Hematopoietic multipotent progenitor cell treated with erythropoietin and hydrocortisone succinate and interleukin-3 and kit ligand, for 17 days (in vitro differentiated cells): ENCODE results near the gene DDAH1.
"Not testable (repeated sequence)": the region's sequence is repeated elsewhere in the genome, so short reads cannot be mapped to it uniquely, and the experiment has no call there.

Experiments used
- DNase-seq: peaks from one replicate; pipeline ENCODE4 v3.0.0-alpha.2; 2015; ENCODE audit warnings: low spot score

DDAH1 gene

DNA sequence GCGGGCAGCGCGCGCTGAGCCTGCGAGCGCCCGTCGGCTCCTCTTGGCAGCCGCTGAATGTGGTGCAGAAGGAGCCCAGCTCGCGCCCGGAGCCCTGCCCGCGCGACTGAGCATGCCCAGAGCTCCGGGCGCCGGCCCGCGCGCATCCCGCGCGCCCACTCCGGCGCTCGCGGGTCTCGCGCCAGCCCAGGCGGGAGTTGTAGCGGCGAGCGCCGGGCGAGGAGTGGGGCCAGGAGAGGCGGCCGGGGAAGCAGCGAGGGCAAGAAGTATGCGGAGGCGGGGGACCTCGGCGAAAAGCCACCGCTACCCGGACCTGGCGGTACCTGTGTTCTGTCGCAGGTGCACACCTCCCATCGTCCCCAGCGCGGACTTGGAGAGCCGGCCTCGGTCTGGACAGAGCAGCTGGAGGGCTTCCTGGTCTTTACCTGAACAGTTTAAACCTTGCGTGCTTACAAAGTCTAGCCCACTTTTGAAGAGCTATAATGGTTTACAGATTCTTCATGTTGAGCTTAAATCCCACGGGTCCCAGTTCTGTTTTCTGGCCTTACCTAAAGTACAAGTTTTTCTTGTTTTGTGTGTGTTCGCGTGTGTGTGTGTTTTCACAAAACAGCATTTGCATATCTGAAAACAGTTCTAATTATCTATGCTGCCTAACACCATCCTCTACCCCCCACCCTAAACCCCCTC lies at the start of gene DDAH1:
Gene DDAH1 (minus strand): TSS at position 61 of the 687 bp plus-strand sequence. CDS start 114 bp downstream, outside the sequence.
- no peak for DNase-seq

DNA sequence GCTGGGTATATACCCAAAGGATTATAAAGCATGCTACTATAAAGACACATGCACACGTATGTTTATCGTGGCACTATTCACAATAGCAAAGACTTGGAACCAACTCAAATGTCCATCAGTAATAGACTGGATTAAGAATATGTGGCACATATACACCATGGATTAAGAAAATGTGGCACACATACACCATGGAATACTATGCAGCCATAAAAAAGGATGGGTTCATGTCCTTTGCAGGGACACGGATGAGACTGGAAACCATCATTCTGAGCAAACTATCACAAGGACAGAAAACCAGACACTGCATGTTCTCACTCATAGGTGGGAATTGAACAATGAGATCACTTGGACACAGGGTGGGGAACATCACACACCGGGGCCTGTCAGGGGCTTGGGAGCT lies 49.0 kb upstream of the DDAH1 start:
- DNase-seq, result not testable (repeated sequence)

DNA sequence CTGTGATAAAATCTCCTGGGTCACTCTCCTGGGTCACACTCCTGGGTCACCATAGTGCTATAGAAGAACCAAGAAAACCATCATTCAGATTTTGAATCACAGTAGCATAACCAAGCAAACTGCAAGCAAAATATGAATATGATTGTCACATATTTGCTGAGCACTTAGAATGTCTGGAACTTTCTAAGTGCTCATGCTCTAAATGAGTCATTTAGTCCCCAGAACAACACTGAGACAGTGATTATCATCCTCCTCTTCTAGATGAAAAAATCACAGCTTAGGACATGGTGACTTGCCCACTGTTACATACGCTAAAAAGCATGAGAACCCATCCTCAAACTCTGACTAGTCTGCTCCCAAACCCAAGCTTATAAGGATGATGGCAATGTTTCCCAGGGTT lies 39.5 kb upstream of the DDAH1 start:
- no peak for DNase-seq

DNA sequence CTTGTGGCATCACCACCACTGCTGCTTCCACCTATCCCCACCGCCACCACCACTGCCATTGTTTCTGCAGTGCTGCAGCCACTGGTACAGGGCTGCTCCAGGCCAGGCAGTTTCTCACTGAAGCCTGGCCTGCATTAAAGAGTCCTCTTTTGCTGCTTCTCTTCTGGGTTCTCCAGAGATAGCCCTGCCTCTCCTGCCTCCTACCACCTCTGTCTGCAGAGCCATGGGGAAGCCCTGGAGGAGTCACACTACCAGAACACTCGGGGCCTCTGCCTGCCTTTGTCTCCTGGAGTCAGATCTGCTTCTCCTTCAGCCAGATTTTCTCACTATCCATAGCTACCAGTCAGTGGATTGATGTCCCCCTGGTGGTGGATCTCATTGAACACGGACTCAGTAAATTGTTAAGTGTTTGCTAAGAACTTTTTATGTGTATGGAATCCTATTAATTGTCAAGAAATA lies 37.7 kb upstream of the DDAH1 start:
- no peak for DNase-seq

DNA sequence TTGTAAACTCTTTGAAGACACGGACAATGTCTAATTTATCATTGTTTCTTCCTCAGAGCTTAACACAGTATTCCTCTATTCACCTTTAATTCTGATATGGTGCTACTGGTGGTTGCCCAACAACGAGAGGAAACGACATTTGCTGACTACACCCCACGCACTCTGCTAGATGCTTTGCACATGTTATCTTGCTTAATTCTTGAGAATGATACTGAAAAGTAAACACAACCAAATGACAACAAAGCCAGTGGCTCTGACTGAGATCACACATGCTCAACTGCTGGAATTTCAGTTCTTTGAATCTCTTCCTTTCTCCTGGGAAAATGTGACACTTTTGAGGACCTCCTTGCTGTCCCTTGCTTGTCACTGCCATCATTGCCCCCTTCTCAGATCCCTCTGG lies 37.2 kb upstream of the DDAH1 start:
- DNase-seq, result no peak

GRCh38 chr1:85501355-85501898 lies 36.5 kb upstream of the DDAH1 start:
- DNase-seq, result no peak

DNA sequence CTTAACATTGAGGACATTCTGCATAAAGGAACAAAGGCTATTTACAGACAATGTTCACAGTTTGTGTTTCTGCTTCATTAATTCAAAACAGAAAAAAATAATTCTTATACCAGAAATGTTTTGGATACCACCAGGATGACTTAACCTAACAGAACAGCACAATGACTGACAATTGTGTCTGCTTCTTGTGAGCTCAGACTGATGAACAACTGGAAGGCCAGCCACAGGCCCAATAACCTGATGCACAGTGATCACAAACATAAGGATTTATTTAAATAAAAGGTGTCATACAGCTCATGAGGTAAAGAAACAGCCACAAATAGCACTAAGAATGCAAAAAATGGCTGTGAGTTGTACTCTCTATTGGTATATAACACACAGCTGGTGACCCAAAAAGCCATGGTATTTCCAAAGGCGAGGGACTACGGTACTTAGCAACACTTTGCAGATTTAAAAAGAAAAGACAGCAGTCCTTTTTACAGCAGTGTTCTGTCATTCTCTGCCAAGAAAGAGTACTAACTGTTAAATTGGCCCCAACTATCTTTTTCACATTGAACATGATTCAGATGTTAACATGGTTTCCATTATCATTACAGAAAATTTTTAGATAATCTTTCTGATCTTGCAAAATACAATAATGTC lies 32.1 kb upstream of the DDAH1 start:
- no peak for DNase-seq

GRCh38 chr1:85495556-85495955 lies 30.6 kb upstream of the DDAH1 start:
- DNase-seq, result no peak

DNA sequence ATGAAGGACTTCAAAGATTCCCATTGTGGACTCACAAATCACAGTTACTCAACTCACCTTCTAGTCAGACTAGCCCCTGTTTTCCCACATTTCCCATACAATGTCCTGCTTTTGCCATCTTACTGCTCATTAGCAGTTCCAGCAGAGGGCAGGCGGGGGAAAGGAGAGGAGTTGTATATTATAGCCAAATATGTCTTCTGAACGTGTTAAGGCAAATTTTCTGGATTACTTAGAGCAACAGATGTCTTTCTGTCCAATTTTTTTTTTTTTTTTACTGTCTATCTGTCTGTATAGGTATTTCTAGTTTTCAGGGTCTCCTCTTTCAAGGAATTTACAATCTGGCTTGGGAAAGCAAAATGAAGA lies 29.9 kb upstream of the DDAH1 start:
- no peak for DNase-seq

- no peak for DNase-seq
Observed at GRCh38 chr1:85494074-85494903, 29.3 kb upstream of the DDAH1 start.

- DNase-seq, result no peak
Observed at GRCh38 chr1:85490270-85490985, 25.5 kb upstream of the DDAH1 start.

- no peak for DNase-seq
Observed at GRCh38 chr1:85488126-85488525, 23.2 kb upstream of the DDAH1 start.

DNA sequence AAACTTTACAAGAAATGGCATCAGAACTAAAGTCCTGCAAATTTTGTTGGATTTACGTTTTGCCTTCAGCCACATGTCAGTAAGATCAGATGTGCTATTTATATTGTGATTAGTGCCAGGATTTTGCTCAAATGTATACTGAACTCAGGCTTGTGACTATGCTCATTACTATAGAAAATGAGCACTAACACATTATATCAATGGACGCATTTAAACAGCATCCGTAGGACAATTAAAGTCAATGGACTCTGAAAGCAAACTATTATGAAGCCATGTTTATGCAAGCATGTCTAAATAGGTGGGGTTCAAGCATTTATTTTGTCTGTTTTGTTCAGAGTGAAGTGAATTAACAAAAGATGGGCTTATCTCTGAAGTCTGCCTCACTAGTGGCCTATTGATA lies 20.6 kb upstream of the DDAH1 start:
- no peak for DNase-seq

- DNase-seq, result no peak
Observed at GRCh38 chr1:85484716-85485115, 19.8 kb upstream of the DDAH1 start.

GRCh38 chr1:85484264-85484663 lies 19.3 kb upstream of the DDAH1 start:
- DNase-seq, result no peak

GRCh38 chr1:85481688-85482087 lies 16.7 kb upstream of the DDAH1 start:
- DNase-seq, result no peak

- DNase-seq, result no peak
Observed at GRCh38 chr1:85480566-85480965, 15.6 kb upstream of the DDAH1 start.

GRCh38 chr1:85479491-85479890 lies 14.5 kb upstream of the DDAH1 start:
- no peak for DNase-seq

DNA sequence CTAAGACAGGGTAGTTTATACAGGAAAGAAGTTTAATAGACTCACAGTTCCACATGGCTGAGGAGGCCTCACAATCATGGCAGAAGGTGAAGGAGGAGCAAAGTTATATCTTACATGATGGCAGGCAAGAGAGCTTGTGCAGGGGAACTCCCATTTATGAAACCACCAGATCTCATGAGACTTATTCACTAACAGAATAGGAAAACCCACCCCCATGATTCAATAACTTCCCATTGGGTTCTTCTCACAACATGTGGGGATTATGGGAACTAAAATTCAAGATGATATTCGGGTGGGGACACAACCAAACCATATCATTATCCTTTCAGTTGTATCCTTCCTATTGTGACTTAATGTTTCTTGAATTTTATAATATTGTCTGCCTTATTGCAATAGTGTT lies 13.4 kb upstream of the DDAH1 start:
- no peak for DNase-seq

DNA sequence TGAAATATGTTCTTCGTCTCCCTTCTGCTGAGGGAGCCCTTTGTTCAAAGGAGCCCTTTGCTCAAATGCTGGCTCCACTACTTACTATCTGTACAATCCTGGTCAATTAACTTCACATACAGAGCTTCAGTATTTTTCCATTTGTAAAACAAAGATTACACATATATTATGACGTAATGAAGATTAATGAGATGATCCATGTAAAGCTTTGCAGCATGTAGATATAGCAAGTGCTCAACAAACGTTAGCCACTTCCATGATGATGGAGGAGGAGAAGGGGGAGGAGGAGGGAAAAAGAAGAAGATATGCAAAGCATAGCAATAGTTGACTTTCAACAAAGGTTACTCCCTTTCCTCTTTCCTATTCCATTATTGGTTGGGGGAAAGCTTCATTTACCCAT lies 10.1 kb upstream of the DDAH1 start:
- no peak for DNase-seq

DNA sequence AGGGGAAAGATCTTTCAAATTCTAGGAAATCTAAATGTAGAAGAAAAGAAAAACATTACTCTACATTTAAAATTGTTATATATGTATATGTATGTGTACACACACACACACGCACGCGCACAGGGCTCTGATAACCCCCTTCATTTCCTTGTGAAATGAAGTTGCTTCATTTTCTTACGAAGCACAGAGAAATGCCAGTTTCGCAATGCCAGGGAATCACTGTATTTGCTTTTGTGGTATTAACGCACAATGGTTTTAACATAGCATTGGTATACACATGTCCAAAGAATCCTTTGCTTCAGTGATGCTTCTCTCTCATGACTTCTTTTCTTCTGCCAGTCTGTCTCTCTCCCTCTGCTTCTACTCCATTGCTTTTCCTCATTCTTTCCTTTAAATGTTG lies 8.4 kb upstream of the DDAH1 start:
- no peak for DNase-seq

DNA sequence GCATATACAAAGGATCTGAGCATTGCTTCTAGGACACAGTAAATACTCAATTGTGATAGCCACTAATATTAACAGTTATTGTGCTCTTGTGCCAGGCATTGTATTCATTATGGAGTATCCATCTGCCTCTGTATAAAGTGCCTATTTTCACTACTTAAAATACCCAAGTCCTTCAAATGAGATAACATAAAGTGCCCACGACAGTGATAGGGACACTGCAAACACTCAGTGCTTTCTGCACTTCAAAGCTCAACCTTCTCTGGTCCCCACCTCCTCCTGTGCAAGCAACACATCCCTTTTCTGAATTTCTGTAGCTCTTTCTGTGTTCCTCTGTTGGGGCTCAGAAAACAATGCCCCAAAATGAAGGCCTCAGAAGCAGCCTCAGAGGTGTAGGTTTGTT lies 6.6 kb upstream of the DDAH1 start:
- DNase-seq, result no peak
